ENCODE results near the gene TDRD12. TPM values are rescaled to one million over a fixed set of nuclear protein-coding genes. Genes with fewer than 3 reads are reported as not detected.
"Not testable (repeated sequence)": the region's sequence is repeated elsewhere in the genome, so short reads cannot be mapped to it uniquely, and the experiment has no call there.

TDRD12 gene
- total RNA-seq, 2 experiments from 2014 or later: 0.14 to 0.22 TPM

GRCh38 chr19:32829345-32829896, 109.9 kb downstream of the TDRD12 start:
- peak overlapping the region; percentile 0 for H3K4me3 ChIP-seq (ENCODE audit: low read length)
- no peaks in the 10 kb centered on the region for H3K9me3 ChIP-seq (ENCODE audit: control insufficient read depth in 1 of 2, insufficient read depth in 1 of 2, low read length in 2 of 2)
- ChIA-PET CTCF (interaction anchor here (1.1 kb wide), 1 partner anchor 11 kb away, joined by 3 read pairs; no protein-coding TSS in a partner anchor), POLR2A (no interaction called here)
- no peaks in the 10 kb centered on the region for H3K36me3 ChIP-seq (ENCODE audit: insufficient read depth, low read length)
- ATAC-seq (ENCODE audit: poor library complexity) (no peak), DNase-seq (no peak)
- intact Hi-C loops (cut with DNase I, micrococcal nuclease): no loop called here
- no peaks in the 10 kb centered on the region for H3K36me3 Mint-ChIP-seq (ENCODE audit: low read depth)
- H3K4me1 ChIP-seq (ENCODE audit: insufficient read depth, low read length): peaks cover 17% of the 10 kb centered on the region
- H3K27me3 ChIP-seq (ENCODE audit: control insufficient read depth in 1 of 2, insufficient read depth in 2 of 2, low read length in 2 of 2): no peaks in the 10 kb centered on the region
- no peak for TF ChIP-seq CTCF (IDR thresholded peaks at IDR 0.05)
- H3K27me3 Mint-ChIP-seq: no peaks in the 10 kb centered on the region
- no peak overlapping the region for H3K27ac ChIP-seq (ENCODE audit: low read depth in 1 of 2, low read length in 2 of 2)
- H3K9me3 Mint-ChIP-seq: no peaks in the 10 kb centered on the region
- peaks cover 14% of the 10 kb centered on the region for H3K4me1 Mint-ChIP-seq (ENCODE audit: low read depth)
- no peak overlapping the region for H3K27ac Mint-ChIP-seq
- peak overlapping the region; percentile 31 for H3K4me3 Mint-ChIP-seq

GRCh38 chr19:32830231-32831014, 110.9 kb downstream of the TDRD12 start:
- H3K4me1 ChIP-seq (ENCODE audit: insufficient read depth, low read length): peaks cover 12% of the 10 kb centered on the region
- Mint-ChIP-seq H3K27me3 (no peaks in the 10 kb centered on the region), H3K36me3 (ENCODE audit: low read depth) (no peaks in the 10 kb centered on the region), H3K4me1 (ENCODE audit: low read depth) (peaks cover 9% of the 10 kb centered on the region), H3K9me3 (no peaks in the 10 kb centered on the region), H3K4me3 (no peak overlapping the region), H3K27ac (no peak overlapping the region)
- no peak overlapping the region for H3K4me3 ChIP-seq (ENCODE audit: low read length)
- no peaks in the 10 kb centered on the region for H3K9me3 ChIP-seq (ENCODE audit: control insufficient read depth in 1 of 2, insufficient read depth in 1 of 2, low read length in 2 of 2)
- no peaks in the 10 kb centered on the region for H3K36me3 ChIP-seq (ENCODE audit: insufficient read depth, low read length)
- no peak for DNase-seq
- TF ChIP-seq CTCF (IDR thresholded peaks at IDR 0.05): no peak
- CTCF ChIA-PET: no interaction called here
- intact Hi-C loops (cut with DNase I, micrococcal nuclease): no loop called here
- H3K27ac ChIP-seq (ENCODE audit: low read depth in 1 of 2, low read length in 2 of 2): no peak overlapping the region
- POLR2A ChIA-PET: no interaction called here
- no peaks in the 10 kb centered on the region for H3K27me3 ChIP-seq (ENCODE audit: control insufficient read depth in 1 of 2, insufficient read depth in 2 of 2, low read length in 2 of 2)
- ATAC-seq (ENCODE audit: poor library complexity): no peak

GRCh38 chr19:32831611-32832010, 112.0 kb downstream of the TDRD12 start:
- Histone ChIP-seq H3K4me1 (ENCODE audit: insufficient read depth, low read length) (peaks cover 12% of the 10 kb centered on the region), H3K27me3 (ENCODE audit: control insufficient read depth in 1 of 2, insufficient read depth in 2 of 2, low read length in 2 of 2) (no peaks in the 10 kb centered on the region), H3K9me3 (ENCODE audit: control insufficient read depth in 1 of 2, insufficient read depth in 1 of 2, low read length in 2 of 2) (no peaks in the 10 kb centered on the region), H3K27ac (ENCODE audit: low read depth in 1 of 2, low read length in 2 of 2) (no peak overlapping the region), H3K4me3 (ENCODE audit: low read length) (no peak overlapping the region), H3K36me3 (ENCODE audit: insufficient read depth, low read length) (no peaks in the 10 kb centered on the region)
- intact Hi-C loops (cut with DNase I, micrococcal nuclease): no loop called here
- no peak for TF ChIP-seq CTCF (IDR thresholded peaks at IDR 0.05)
- peaks cover 9% of the 10 kb centered on the region for H3K4me1 Mint-ChIP-seq (ENCODE audit: low read depth)
- CTCF ChIA-PET: no interaction called here
- POLR2A ChIA-PET: no interaction called here
- no peak for DNase-seq
- ATAC-seq (ENCODE audit: poor library complexity): no peak
- no peaks in the 10 kb centered on the region for H3K9me3 Mint-ChIP-seq
- no peak overlapping the region for H3K27ac Mint-ChIP-seq
- no peaks in the 10 kb centered on the region for H3K27me3 Mint-ChIP-seq
- no peaks in the 10 kb centered on the region for H3K36me3 Mint-ChIP-seq (ENCODE audit: low read depth)
- no peak overlapping the region for H3K4me3 Mint-ChIP-seq

- intact Hi-C loops (cut with DNase I, micrococcal nuclease); POLR2A ChIA-PET; H3K27me3 Mint-ChIP-seq; H3K27me3 ChIP-seq (ENCODE audit: control insufficient read depth in 1 of 2, insufficient read depth in 2 of 2, low read length in 2 of 2); H3K9me3 Mint-ChIP-seq; H3K9me3 ChIP-seq (ENCODE audit: control insufficient read depth in 1 of 2, insufficient read depth in 1 of 2, low read length in 2 of 2); H3K4me1 Mint-ChIP-seq (ENCODE audit: low read depth); H3K4me3 ChIP-seq (ENCODE audit: low read length); ATAC-seq (ENCODE audit: poor library complexity); DNase-seq; H3K27ac Mint-ChIP-seq; CTCF ChIA-PET; H3K36me3 ChIP-seq (ENCODE audit: insufficient read depth, low read length); H3K27ac ChIP-seq (ENCODE audit: low read depth in 1 of 2, low read length in 2 of 2); H3K4me3 Mint-ChIP-seq; H3K36me3 Mint-ChIP-seq (ENCODE audit: low read depth): not testable (repeated sequence)
- peaks cover 12% of the 10 kb centered on the region for H3K4me1 ChIP-seq (ENCODE audit: insufficient read depth, low read length)
Measured at GRCh38 chr19:32832094-32832493, 112.5 kb downstream of the TDRD12 start.

- H3K9me3 ChIP-seq (ENCODE audit: control insufficient read depth in 1 of 2, insufficient read depth in 1 of 2, low read length in 2 of 2); H3K27ac ChIP-seq (ENCODE audit: low read depth in 1 of 2, low read length in 2 of 2); POLR2A ChIA-PET; H3K4me3 ChIP-seq (ENCODE audit: low read length); H3K9me3 Mint-ChIP-seq; H3K36me3 Mint-ChIP-seq (ENCODE audit: low read depth); H3K27me3 Mint-ChIP-seq; H3K27ac Mint-ChIP-seq; H3K36me3 ChIP-seq (ENCODE audit: insufficient read depth, low read length); H3K4me1 Mint-ChIP-seq (ENCODE audit: low read depth); DNase-seq; H3K27me3 ChIP-seq (ENCODE audit: control insufficient read depth in 1 of 2, insufficient read depth in 2 of 2, low read length in 2 of 2); ATAC-seq (ENCODE audit: poor library complexity); intact Hi-C loops (cut with DNase I, micrococcal nuclease); CTCF ChIA-PET; H3K4me3 Mint-ChIP-seq: not testable (repeated sequence)
- H3K4me1 ChIP-seq (ENCODE audit: insufficient read depth, low read length): peaks cover 12% of the 10 kb centered on the region
Measured at GRCh38 chr19:32832825-32833224, 113.3 kb downstream of the TDRD12 start.
